GM20000 (cell line): ENCODE data around the gene ARF6.

ENCODE experiments used
- DNase-seq: peaks from one replicate; pipeline ENCODE4 v3.0.0; 2012; ENCODE audit warnings: low spot score
- TF ChIP-seq, protein P1 (sequence below): IDR thresholded peaks from 2 replicates; pipeline ENCODE4 v1.5.1; 2012; ENCODE audit warnings: mild to moderate bottlenecking, control low read depth; ENCODE audit errors: extremely low read depth, missing control alignments

ARF6 gene

DNA sequence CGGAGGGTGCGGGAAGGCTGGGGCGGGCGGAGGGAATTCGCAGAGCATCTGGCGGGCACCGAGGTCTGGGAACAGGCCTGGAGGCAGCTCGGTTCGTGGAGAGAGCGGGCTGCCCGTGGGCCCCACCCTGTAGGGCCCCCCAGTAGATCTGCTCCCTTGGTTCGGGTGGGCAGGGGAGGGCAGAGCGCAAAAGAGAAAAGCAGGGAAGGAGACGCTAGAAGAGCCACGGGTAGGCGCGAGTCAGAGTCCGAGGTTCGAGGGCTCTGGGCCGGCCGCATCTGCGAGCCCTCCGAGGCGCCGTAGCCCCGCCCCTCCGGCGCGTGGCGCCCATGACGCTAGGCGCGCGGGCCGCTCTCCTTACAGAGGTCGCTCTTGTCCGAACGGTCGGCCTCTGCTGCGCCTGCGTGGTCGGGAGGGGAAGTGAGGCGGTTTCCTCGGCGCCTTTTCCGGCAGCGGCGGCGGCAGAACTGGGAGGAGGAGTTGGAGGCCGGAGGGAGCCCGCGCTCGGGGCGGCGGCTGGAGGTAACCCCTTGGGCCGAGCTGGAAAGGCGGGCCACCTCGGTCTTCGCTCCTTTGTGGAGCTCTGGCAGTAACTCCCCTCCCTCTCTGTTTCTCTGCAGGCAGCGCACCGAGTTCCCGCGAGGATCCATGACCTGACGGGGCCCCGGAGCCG is at the start of gene ARF6:
Gene ARF6 (plus strand): TSS at position 447 of the 673 bp plus-strand sequence. CDS start 655 bp downstream, outside the sequence.
- DNase-seq: peak; percentile 98
- TF ChIP-seq, protein P1, sequence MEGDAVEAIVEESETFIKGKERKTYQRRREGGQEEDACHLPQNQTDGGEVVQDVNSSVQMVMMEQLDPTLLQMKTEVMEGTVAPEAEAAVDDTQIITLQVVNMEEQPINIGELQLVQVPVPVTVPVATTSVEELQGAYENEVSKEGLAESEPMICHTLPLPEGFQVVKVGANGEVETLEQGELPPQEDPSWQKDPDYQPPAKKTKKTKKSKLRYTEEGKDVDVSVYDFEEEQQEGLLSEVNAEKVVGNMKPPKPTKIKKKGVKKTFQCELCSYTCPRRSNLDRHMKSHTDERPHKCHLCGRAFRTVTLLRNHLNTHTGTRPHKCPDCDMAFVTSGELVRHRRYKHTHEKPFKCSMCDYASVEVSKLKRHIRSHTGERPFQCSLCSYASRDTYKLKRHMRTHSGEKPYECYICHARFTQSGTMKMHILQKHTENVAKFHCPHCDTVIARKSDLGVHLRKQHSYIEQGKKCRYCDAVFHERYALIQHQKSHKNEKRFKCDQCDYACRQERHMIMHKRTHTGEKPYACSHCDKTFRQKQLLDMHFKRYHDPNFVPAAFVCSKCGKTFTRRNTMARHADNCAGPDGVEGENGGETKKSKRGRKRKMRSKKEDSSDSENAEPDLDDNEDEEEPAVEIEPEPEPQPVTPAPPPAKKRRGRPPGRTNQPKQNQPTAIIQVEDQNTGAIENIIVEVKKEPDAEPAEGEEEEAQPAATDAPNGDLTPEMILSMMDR: peak; percentile 6

DNA sequence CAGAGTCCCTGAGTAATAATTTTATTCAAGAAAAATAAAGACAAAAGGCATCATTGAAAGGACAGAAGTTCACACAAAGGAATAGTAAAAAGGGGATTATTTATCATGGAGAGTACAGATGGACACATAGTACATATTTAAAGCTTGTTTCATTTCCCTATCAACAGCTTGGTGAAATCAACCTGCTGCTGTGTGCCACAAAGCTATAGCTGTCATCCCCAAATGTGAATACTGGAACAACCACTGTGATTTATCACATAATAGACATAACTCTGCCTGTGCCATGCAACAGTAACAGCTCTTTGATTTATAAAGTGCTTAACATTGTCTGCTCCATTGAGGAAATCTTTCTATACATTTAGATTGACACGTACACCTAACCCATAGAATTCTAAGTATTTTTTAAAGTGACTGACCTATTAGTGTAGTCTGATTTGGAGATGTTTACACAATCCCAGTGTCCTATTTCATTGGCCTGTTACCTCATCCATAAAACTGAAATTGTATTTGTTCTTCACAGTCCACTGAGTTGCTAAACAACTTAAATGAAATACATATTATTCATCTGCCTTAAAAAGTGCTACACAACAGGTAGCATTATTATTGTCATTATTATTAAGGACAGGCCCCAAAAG is 43.6 kb upstream of the ARF6 start:
- TF ChIP-seq, protein P1: no peak
- DNase-seq: no peak

DNA sequence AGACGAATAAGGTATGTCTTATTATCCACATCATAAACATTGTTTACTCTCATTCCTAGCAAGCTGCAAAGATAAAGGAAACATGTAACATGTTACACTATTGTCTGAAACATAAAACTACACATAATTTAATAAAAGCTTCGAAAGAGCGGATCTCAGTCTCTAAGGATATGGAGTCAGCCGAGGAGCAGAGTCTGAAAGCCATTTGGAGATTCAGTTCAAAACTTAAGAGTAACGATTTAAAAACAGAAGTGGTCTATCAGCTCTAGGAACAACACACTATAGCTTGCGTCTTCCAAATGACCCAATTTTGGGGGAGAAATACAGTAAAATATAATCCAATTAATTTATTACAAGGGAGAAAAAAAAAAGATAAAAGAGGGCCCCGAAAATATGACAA is 41.1 kb upstream of the ARF6 start:
- TF ChIP-seq, protein P1: no peak
- no peak for DNase-seq

DNA sequence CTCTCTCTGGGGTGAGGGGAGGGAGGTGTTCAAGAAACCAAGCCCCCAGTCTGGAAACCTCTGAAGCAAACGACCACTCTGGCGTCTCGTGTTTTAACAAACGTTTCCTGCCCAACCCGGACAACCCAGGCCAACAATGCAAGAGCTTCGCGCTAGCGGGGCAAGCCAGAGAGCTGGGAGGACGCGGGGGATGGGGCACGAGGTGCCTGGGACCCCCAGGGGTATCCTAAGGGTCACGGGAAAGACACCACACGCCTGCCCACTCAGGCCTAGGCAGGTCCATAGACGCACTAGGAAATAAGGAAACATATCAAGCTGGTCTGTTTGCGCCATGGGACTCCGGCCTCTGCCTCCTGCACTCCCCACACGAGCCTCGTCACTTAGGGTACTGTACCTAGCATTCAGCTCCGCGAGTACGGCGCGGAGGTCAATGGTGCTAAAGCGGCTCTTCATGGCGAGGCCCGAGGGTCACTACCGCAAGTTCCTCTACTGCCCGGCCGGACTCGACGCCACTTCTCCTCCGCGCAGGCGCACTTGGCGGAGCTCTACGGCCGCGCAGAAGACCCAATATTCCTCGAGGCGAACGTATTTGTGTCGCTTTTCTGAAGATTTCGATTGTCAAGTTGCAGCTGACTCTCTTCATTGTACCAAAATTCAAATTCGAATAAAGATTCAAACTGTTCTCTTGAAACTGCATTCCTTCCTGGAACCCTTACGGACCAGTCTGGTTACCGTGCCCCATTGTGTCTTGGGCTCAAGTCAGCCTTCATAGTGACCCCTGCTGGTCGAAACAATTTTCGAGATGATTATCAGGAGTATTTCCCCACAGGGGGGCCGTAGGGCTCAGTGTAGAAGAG is 40.4 kb upstream of the ARF6 start, which contains the start of gene NEMF:
Gene NEMF (minus strand): TSS at position 488 of the 857 bp plus-strand sequence. CDS start 35 bp downstream, at position 453.
- TF ChIP-seq, protein P1: peak; percentile 67
- DNase-seq: peak; percentile 71

DNA sequence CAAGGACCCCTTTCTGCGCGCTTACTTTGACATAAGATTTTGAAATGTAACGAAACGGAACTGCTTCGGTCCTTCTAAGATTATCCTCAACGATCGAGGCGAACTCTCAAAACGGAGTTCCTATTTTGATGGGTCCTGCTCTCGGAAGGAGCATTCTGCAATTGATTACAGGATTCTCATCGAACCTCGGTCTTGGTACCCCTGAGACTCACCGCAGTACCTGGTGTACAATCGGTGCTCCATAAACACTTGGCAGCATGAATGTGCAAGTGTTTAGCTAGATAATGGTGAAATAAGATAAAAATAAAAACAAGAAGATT is 39.8 kb upstream of the ARF6 start:
- TF ChIP-seq, protein P1: no peak
- no peak for DNase-seq

DNA sequence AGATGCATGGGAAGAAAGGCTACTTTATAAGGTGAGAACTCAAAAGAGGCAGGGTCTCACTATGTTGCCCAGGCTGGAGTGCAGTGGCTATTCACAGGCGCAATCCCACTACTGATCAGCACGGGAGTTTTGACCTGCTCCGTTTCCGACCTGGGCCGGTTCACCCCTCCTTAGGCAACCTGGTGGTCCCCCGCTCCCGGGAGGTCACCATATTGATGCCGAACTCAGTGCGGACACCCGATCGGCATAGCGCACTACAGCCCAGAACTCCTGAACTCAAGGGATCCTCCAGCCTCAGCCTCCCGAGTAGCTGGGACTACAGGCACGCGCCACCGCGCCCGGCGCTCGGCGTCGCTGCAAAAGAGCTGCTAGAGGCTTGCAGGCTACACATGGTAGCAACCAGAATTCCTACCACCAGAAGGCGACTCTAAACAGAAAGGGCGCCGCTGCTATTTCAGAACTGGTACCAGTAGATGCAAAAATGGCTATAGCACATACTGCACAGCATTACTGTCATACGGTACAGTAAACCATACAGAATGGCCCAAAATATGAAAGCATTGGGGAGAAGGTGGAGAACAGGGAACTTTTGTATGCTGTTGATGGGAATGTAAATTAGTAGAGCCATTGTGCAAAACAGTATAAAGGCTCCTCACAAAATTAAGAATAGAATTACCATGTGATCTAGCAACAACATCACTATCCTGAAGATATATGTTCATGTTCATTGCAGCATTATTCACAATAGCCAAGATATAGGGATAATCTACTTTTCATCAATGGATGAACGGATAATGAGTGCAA is 39.1 kb upstream of the ARF6 start:
- TF ChIP-seq, protein P1: peak; percentile 46

More for the DNA sequence above, 39.1 kb upstream of the ARF6 start:
- DNase-seq: peak; percentile 43
